Measurements from ENCODE around the gene FAM161B. TPM values are rescaled to one million over a fixed set of nuclear protein-coding genes. Genes with fewer than 3 reads are reported as not detected.
"Not testable (repeated sequence)": the region's sequence is repeated elsewhere in the genome, so short reads cannot be mapped to it uniquely, and the experiment has no call there.

The FAM161B gene
- total RNA-seq, 4 donors from 2014 or later = 1.8 to 6.5 (median 3.1) TPM

DNA sequence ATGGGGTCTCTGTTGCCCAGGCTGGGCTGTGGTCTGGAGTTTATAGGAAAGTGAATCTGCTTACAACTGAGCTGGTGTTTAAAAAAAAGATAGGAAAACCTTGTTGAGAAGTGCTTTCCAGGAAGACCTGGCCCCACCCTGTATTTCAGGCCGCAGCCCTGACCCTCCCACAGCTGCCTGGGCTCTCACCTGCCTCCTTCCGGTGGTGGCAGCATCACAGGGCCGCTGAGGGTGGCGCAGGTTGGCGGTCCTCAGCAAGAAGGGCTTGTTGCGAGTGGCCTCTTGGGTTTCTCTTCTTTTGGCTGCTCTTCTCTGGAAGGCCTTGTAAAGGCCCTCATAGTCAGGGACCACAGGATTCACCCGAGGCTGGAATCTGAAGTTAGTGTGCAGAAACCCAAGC, 7.7 kb downstream of the FAM161B start:
- ATAC-seq (ENCODE audit: low FRiP score) (no peak), DNase-seq (ENCODE audit: low spot score) (no peak)
- no peak for TF ChIP-seq CTCF (IDR thresholded peaks at IDR 0.05)

- TF ChIP-seq CTCF (IDR thresholded peaks at IDR 0.05) = no peak
- no peak for DNase-seq (ENCODE audit: low spot score)
- no peak for ATAC-seq (ENCODE audit: low FRiP score)
These were observed 12.9 kb downstream of the FAM161B start for GRCh38 chr14:73937012-73937411.

DNA sequence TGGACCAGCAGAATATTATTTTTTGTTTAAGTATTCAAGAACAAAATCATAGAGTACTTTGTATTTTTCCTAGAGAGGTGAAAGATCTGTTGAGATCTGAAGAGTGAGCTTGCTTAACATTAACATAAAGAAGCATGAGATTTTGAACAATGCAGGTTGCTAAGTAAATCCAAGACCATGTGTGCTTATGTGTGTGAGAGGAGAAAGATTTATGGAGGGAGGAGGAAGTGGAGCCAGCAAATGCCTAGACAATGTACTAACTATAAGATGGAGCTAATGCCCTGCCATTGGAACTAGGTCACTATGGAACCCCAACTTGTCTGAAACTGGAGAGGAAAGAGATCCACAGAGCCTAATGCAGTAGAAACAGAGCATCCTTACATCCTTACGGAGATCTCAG, 13.3 kb downstream of the FAM161B start:
- no peak for ATAC-seq (ENCODE audit: low FRiP score)
- no peak for DNase-seq (ENCODE audit: low spot score)
- TF ChIP-seq CTCF (IDR thresholded peaks at IDR 0.05) = no peak

DNA sequence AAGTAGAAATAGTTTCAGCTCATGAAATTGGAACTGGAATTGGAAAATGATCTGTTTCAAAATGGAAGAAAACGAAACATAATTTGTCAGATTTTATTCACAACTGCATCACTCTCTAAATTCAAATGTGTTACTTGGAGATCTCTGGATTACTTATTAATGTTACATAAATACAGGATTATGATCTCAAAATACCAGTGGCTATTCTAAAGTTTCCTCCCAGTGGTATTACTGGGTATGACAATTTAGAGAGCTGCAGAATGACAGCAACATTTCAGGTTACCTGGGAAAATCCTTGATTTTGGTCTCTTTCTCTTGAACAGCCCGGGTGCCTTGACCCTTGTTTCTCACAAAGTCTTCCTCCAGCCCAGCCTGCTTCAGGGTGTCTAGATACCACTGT, 14.2 kb downstream of the FAM161B start:
- DNase-seq (ENCODE audit: low spot score) = no peak
- ATAC-seq (ENCODE audit: low FRiP score) = no peak
- no peak for TF ChIP-seq CTCF (IDR thresholded peaks at IDR 0.05)

- no peak for ATAC-seq (ENCODE audit: low FRiP score)
- no peak for DNase-seq (ENCODE audit: low spot score)
- TF ChIP-seq CTCF (IDR thresholded peaks at IDR 0.05) = no peak
These were observed 25.6 kb downstream of the FAM161B start for GRCh38 chr14:73924337-73924736.

GRCh38 chr14:73919457-73919856, 30.4 kb downstream of the FAM161B start:
- not testable (repeated sequence) for DNase-seq (ENCODE audit: low spot score); ATAC-seq (ENCODE audit: low FRiP score)

DNA sequence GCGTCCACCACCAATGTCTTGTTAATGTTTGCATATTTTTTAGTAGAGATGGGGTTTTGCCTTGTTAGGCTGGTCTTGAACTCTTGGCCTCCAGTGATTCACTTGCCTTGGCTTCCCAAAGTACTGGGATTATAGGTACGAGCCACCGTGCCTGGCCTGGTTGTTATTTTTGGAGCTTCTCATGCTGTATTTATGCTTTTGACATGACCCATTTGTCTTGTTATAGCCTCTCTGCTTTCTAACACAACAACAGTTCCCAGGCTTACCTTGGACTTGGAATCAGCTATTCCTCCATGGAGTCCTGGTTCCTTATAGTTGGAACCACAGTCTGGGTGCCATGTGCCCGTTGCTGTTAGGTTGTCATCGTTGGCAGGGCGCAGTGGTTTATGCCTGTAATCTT, 33.6 kb downstream of the FAM161B start:
- no peak for ATAC-seq (ENCODE audit: low FRiP score)
- DNase-seq (ENCODE audit: low spot score) = no peak
- TF ChIP-seq CTCF (IDR thresholded peaks at IDR 0.05) = no peak

- no peak for TF ChIP-seq CTCF (IDR thresholded peaks at IDR 0.05)
These were observed 36.6 kb downstream of the FAM161B start for GRCh38 chr14:73913256-73913655.

More at GRCh38 chr14:73913256-73913655, 36.6 kb downstream of the FAM161B start:
- DNase-seq (ENCODE audit: low spot score) (no peak), ATAC-seq (ENCODE audit: low FRiP score) (no peak)

Data from omental fat pad (tissue), 4 donors.